Natural killer cell treated with Interleukin-12 subunit alpha and Interleukin-12 subunit beta and Interleukin-15 and Interleukin-18, amount 100 ng/mL, for 72 hours (primary cell): Measurements from ENCODE around the gene DCAF11. TPM values are rescaled to one million over a fixed set of nuclear protein-coding genes. Genes with fewer than 3 reads are reported as not detected.

Experiments used
- ATAC-seq, 2 donors: fragments of 150-1000 bp; cut with Tn5 transposase in 1 of 2; sonication (Bioruptor Pico), chemical (Tn5 transposase) in 1 of 2; 2 replicates each; pipeline ENCODE4 v1.10.0; 2021
- DNase-seq: peaks from one replicate; pipeline ENCODE4 v3.0.0; 2022; ENCODE audit warnings: low spot score
- H3K27ac Mint-ChIP-seq, 2 donors: 1 replicate in 1 of 2; 2 replicates in 1 of 2; pipeline ENCODE4 v1.8.0; 2022; ENCODE audit warnings: mixed read lengths in 2 of 2, mild to moderate bottlenecking in 1 of 2, moderate library complexity in 1 of 2
- H3K27me3 Mint-ChIP-seq, 2 donors: 1 replicate in 1 of 2; 2 replicates in 1 of 2; pipeline ENCODE4 v1.8.0; 2022; ENCODE audit warnings: mixed read lengths in 2 of 2
- H3K36me3 Mint-ChIP-seq: one replicate; pipeline ENCODE4 v1.8.0; 2022; ENCODE audit warnings: mixed read lengths
- H3K4me1 Mint-ChIP-seq, 2 donors: 1 replicate in 1 of 2; 2 replicates in 1 of 2; pipeline ENCODE4 v1.8.0; 2022; ENCODE audit warnings: low read depth in 2 of 2, mixed read lengths in 2 of 2, mild to moderate bottlenecking in 1 of 2
- H3K4me3 Mint-ChIP-seq: one replicate; pipeline ENCODE4 v1.8.0; 2022; ENCODE audit warnings: mixed read lengths
- H3K9me3 Mint-ChIP-seq: 2 replicates; pipeline ENCODE4 v1.8.0; 2022; ENCODE audit warnings: mixed read lengths
- total RNA-seq, 2 donors: library from RNA; stranded (reverse); gene quantifications; one replicate each; pipeline ENCODE4 v1.2.3, GENCODE V29; 2022

The DCAF11 gene
- total RNA-seq, 2 donors from 2014 or later = 87.4 to 96.1 TPM

DNA sequence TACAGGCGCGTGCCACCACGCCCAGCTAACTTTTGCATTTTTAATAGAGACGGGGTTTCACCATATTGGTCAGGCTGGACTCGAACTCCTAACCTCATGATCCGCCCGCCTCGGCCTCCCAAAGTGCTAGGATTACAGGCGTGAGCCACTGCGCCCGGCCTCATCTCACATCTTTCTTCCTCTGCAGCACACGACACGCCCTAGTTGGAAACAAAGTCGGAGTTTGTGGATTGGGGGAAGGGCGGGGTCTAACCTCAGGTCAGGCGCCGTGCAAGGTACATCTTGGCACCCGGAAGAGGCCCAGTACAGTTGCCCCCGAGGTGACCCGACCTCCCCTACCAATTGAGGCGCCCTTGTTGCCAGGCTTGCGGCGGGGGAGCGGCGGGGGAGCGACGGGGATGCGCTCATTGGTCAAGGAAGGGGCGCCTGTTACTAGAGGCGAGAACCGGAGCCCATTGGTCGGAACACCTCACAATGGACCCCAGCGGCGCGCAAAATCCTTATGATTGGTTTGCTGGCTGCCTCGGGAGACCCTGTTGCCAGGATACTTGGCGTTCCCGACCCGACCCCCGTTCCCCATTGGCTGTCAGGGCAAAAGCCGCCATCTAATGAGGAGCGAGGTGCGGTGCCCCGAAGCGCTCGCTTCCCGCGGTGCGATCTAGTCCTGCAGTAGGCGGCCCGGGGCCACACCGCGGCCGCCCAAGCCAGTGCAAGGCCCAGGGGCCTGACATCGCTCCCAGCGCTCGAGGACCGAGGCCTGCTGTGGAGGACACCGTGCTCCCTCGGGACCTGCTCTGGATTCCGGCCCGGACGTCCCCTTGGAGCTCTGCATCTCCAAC is 57.1 kb downstream of the DCAF11 start, which contains the start of gene REC8:
Gene REC8 (plus strand): TSS at position 659 of the 839 bp plus-strand sequence. CDS start 473 bp downstream, outside the sequence.
- Mint-ChIP-seq H3K4me1 (peaks cover 19 to 21% of the 10 kb centered on the region in 2 donors), H3K27ac (peak within 1 kb of the TSS; percentile 56 to 74), H3K27me3 (no peaks in the 10 kb centered on the region), H3K9me3 (no peaks in the 10 kb centered on the region), H3K36me3 (peaks cover 15% of the 10 kb centered on the region), H3K4me3 (peak within 1 kb of the TSS; percentile 81)
- DNase-seq (peak; percentile 76), ATAC-seq (peak; percentile 83 to 86)

DNA sequence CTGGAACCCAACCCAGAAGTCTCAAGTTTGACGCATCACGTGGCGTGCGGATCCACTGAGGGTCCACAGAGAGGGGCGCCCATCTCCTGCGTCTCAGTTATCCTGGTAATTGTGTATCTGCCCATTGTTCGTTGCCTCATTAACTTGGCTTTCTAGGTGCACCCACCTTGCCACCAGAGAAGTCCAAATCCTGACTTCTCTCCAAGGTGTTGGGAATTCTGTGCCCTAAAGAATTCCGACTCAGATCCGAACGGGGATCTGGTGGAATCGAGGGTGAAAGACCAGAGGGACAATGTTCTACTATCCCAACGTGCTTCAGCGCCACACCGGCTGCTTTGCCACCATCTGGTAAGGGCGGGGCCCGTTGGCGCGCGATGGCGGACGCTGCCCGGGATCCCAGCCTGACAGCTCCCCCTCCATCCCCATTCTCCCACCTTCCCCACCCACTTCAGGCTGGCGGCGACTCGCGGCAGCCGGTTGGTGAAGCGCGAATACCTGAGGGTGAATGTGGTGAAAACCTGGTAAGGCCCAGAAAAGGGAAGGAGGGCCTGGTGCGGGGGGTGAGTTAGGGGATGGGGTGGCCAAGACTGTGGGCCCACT is 57.8 kb downstream of the DCAF11 start:
- ATAC-seq = no peak
- Mint-ChIP-seq H3K9me3 (no peaks in the 10 kb centered on the region), H3K4me1 (peaks cover 18 to 20% of the 10 kb centered on the region in 2 donors), H3K27me3 (no peaks in the 10 kb centered on the region), H3K36me3 (peaks cover 13% of the 10 kb centered on the region), H3K4me3 (peak overlapping the region; percentile 81), H3K27ac (peak overlapping the region in 1 of 2 donors; percentile 56)
- no peak for DNase-seq

DNA sequence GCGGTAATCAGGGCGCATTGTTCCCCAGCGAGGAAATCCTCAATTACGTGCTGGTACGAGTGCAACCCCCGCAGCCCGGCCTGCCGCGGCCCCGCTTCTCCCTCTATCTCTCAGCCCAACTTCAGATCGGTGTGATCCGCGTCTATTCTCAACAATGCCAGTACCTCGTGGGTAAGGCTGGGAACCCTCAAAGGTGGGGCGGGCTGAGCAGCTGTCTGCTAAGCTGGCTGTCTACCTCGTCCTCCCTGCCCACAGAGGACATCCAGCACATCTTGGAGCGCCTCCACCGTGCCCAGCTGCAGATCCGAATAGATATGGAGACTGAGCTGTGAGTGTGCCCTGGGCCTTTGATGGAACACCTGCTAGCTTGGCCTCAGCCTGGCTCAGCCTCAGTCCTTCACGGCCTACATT is 58.3 kb downstream of the DCAF11 start:
- H3K4me3 Mint-ChIP-seq = peak overlapping the region; percentile 44
- peaks cover 8% of the 10 kb centered on the region for H3K36me3 Mint-ChIP-seq
- H3K27ac Mint-ChIP-seq = peak overlapping the region in 1 of 2 donors; percentile 56
- ATAC-seq = no peak
- no peaks in the 10 kb centered on the region for H3K9me3 Mint-ChIP-seq
- H3K4me1 Mint-ChIP-seq = peaks cover 13 to 16% of the 10 kb centered on the region in 2 donors
- DNase-seq = no peak
- no peaks in the 10 kb centered on the region for H3K27me3 Mint-ChIP-seq

Other genes with a start within 250 kb of the DCAF11 start
- 10 to 100 TPM; 12.3 to 19.0 TPM for gene DHRS4, start 161.0 kb upstream of the DCAF11 start, total RNA-seq
- gene DHRS4L2, start 125.8 kb upstream of the DCAF11 start, total RNA-seq = 10 to 100 TPM; 13.7 to 16.5 TPM
- under 1 TPM; 0.10 to 0.50 TPM for gene CARMIL3, start 62.8 kb upstream of the DCAF11 start, total RNA-seq
- gene CPNE6, start 43.2 kb upstream of the DCAF11 start, total RNA-seq = not detected
- gene PCK2, start 20.5 kb upstream of the DCAF11 start, total RNA-seq = 10 to 100 TPM; 30.4 to 68.3 TPM
- 1 to 10 TPM; 1.8 to 2.2 TPM for gene NRL, start 172 bp downstream of the DCAF11 start, total RNA-seq
- 1 to 10 TPM in 1 of 2 donors, under 1 TPM in 1; 0.67 to 1.8 TPM for gene FITM1, start 15.9 kb downstream of the DCAF11 start, total RNA-seq
- 100 to 1,000 TPM; 237 to 406 TPM for gene PSME1, start 21.4 kb downstream of the DCAF11 start, total RNA-seq
- gene EMC9, start 26.8 kb downstream of the DCAF11 start, total RNA-seq = 10 to 100 TPM; 28.7 to 37.5 TPM
- 100 to 1,000 TPM; 600 to 673 TPM for gene PSME2, start 31.8 kb downstream of the DCAF11 start, total RNA-seq
- gene RNF31, start 32.7 kb downstream of the DCAF11 start, total RNA-seq = 100 to 1,000 TPM; 115 to 170 TPM
- 100 to 1,000 TPM; 135 to 227 TPM for gene IRF9, start 46.5 kb downstream of the DCAF11 start, total RNA-seq
- 10 to 100 TPM; 52.1 to 85.9 TPM for gene REC8, start 57.3 kb downstream of the DCAF11 start, total RNA-seq
- 100 to 1,000 TPM in 1 of 2 donors, 10 to 100 TPM in 1; 52.8 to 145 TPM for gene IPO4, start 74.0 kb downstream of the DCAF11 start, total RNA-seq
- gene TM9SF1, start 80.7 kb downstream of the DCAF11 start, total RNA-seq = 10 to 100 TPM; 27.6 to 30.2 TPM
- gene TSSK4, start 90.9 kb downstream of the DCAF11 start, total RNA-seq = under 1 TPM in 1 of 2 donors, not detected in 1; 0.95 TPM
- 10 to 100 TPM; 66.2 to 95.0 TPM for gene CHMP4A, start 98.7 kb downstream of the DCAF11 start, total RNA-seq
- gene MDP1, start 101.3 kb downstream of the DCAF11 start, total RNA-seq = 10 to 100 TPM in 1 of 2 donors, 1 to 10 TPM in 1; 9.1 to 11.3 TPM
- 100 to 1,000 TPM; 196 to 199 TPM for gene NEDD8, start 117.6 kb downstream of the DCAF11 start, total RNA-seq
- 10 to 100 TPM; 40.5 to 54.5 TPM for gene GMPR2, start 118.2 kb downstream of the DCAF11 start, total RNA-seq
- 100 to 1,000 TPM in 1 of 2 donors, 10 to 100 TPM in 1; 77.7 to 103 TPM for gene TINF2, start 127.8 kb downstream of the DCAF11 start, total RNA-seq
- gene TGM1, start 148.4 kb downstream of the DCAF11 start, total RNA-seq = 1 to 10 TPM; 2.5 to 8.7 TPM
- 10 to 100 TPM; 37.6 to 47.5 TPM for gene RABGGTA, start 156.8 kb downstream of the DCAF11 start, total RNA-seq
- gene DHRS1, start 185.0 kb downstream of the DCAF11 start, total RNA-seq = 10 to 100 TPM; 15.6 to 17.4 TPM
- 10 to 100 TPM; 38.5 to 59.0 TPM for gene NOP9, start 185.1 kb downstream of the DCAF11 start, total RNA-seq
- gene CIDEB, start 193.2 kb downstream of the DCAF11 start, total RNA-seq = 10 to 100 TPM in 1 of 2 donors, 1 to 10 TPM in 1; 6.8 to 20.2 TPM
- gene LTB4R2, start 195.4 kb downstream of the DCAF11 start, total RNA-seq = 10 to 100 TPM; 13.7 to 27.1 TPM
- gene LTB4R, start 196.7 kb downstream of the DCAF11 start, total RNA-seq = 10 to 100 TPM; 13.2 to 37.3 TPM
- gene ADCY4, start 220.3 kb downstream of the DCAF11 start, total RNA-seq = 1 to 10 TPM; 1.0 to 1.9 TPM
- 10 to 100 TPM; 12.5 to 15.5 TPM for gene RIPK3, start 225.2 kb downstream of the DCAF11 start, total RNA-seq